ENCODE data around the gene PDE2A.

Gene PDE2A

DNA sequence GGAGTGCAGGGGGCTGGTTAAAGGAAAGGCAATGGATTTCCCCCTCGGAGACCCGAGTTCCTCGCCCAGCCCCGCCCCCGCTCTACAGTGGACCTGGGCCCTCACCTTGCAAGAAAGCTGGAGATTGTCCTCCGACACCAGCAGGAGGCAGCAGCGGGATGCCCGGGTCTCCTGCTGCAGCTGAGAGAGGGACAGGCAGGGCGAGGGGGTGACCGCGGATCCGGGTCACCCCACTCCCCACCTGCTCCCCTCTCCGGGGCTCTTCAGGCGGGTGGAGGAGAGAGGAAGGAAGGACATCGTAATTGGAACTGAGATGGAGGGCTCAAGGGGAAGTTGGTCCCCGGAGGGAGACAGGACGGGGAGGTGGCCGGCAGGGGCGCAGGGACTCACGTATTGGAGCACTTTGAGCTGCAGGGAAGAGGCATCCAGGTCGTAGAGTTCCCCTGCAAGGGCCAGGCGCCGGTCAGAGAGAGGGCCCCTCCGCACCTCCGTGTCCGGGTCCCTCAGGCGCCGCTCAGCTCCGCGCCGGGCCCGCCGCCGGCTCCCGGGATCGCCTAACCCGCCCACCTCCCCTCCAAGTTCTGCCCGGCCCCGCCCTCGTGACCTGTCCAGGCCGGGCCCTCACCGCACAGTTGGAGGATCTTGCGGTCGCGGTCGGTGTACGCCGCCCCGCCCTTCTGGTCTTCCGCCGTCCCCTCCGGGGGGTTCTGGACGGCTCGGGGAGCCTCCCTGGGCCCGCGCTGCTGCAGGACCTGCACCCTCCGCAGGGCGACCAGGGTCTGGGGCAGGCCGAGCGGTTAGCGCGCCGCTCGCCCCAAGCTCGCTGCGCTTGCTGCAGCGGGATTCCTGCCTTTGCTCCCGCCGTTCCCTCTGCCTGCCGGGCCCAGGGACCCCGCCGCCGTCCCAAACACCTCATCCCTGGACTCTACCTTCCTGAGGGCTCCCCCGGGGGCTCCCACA is 84.1 kb downstream of the PDE2A start:
- peak; percentile 12 for DNase-seq (ENCODE audit: low read depth)

DNA sequence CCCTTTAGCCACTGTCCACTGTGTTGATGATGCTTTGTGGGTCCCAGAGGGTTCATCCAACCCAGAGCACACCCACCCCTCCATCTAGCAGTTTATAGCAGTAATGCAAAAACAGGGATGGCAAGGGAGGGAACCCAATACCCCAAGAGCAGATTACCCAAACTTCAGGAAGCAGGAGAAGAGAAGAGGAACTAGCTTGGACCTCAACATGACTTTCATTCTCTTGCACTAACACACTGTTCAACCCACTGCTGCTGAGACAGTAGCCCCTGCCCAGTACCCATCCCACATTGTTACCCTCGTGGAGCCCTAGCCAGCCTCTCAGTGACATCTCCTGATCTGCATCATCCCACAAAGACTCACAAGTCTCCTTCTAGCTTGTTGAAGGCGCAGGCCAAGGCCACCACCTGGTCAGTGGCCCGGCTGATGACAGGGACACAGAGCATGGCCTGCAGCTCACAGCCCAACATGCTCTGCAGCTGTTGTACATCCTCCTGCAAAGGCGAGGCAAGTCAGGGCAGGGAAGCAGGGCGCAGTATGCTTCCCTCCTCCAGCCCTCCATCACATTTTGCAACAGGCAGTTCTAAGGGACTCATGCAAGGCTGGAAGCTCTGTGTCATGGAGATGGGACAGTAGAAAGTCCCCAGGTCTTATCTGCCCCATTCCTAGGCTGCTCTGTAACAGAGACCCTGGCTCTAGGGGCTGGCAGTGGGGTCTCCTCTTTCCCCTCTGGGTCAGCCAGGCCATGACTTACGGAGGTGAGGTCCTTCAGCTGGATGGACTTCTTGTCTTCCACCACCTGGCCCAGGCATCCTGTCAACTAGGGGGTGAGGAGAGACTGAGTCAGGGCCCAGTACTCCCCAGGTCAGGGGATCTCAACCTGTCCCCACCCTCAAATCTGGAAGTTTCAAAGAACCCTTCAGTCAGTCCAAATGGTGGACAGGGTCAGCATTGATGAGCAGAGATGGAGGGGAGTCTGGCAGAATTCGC is 85.5 kb downstream of the PDE2A start:
- DNase-seq (ENCODE audit: low read depth), result no peak

DNA sequence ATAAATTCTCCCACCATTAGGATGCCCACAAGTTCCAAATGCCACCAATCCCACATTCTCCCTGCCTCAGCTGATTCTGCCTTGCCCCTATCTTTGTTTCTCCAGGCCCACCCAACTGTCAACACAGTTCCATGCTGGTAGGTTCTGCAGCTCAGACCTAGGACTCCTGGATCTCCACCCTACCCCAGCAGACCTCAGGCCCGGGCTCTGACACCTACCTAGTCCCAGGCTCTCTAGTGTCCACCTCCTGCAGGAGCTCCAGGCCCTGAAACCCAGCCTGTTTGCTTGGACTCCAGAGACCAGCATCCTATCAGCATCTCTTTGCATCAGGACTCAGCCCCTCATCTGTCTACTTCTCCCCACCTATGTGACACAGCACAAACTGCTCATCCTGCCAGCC is 86.5 kb downstream of the PDE2A start:
- no peak for DNase-seq (ENCODE audit: low read depth)

DNA sequence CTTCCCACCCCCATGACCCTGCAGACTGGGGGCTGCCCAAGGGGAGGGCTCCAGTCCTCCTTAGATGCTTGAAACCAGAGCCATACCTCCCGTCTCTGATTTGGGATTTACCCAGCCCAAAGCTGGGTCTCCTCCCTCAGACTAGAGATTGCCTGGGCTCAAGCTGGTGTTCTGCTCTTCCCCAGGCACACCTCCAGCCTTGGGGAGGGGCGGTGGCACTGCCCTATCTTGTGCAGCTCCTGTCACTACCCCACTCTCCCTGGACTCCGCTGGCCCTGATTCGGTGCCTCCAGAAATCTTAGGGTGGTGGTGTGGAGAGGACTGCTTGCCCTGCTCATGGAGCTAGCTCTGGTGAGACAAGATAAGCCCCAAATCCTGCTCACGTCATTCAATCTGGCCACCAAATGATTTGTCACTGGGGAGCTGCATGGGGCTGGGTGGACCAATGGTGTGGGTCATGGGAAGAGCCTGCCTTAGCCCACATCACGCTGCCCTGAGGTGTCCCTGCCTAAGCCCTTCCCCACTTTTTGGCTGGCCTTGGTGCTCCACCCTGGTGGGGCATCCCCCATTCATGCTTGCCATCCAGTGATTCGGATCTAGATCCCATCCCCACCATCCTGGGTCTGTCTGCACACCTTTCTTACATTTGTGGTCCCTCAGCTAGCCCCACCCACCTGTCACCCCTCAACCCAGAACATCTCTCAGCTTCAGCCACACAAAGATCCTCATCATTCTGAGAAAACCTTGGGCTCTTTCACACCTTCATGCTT is 87.7 kb downstream of the PDE2A start:
- DNase-seq (ENCODE audit: low read depth), result no peak

DNA sequence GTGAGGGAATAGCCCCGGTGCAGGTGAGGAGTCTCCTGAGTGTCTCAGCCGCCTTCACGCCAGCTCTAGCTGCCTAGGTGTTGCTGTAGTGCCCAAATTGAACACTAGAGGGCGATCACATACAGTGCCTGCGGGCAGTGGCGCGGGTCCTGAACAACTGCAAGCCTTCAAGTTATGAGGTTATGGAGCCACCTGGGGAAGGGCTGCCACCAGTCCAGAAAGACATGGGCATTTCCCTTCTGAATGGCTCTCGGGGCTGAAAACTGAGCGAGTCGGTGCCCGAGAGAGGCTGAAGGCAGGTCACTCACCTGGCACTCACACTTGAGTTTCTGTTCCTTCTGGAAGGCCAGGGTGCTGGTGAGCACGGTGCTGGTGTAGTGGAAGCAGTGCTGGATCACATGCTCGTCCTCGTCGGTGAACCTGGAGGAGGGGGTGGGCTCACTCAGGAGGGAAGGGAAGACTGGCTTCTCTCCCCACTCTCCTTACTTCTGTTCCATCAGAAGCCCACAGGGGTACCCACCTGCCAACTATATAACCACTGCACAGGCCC is 88.4 kb downstream of the PDE2A start:
- peak; percentile 19 for DNase-seq (ENCODE audit: low read depth)

DNA sequence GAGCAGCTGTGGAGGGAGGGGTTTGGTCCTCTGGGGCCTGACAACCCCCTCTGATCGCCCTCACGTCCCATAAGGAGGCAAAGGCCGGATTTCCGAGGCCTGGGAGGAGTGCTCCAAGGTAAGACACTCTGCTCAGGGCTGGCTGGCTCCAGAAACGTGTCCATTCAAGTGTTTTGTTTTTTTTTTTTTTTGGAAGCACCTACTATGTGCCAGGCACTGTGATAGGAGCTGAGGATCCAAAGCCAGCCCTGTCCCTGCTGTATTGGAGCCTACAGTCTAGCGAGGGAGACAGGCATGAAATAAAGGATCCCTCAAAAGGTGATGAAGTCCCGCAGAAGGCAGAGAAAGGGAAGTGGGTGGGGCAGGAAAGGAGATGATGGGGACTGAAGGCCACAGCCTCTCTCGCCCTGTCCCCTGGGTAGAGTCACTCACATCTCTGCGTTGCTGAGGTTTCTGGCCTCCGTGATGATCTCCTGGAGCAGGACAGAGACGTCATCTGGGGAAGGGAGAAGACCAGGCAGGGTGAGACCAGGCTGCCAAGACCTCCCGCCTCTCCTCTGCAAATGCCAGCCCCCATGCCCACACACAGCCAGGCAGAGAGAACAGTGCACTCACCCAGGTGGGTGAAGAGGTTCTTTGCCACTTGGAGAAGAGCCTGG is 89.2 kb downstream of the PDE2A start:
- DNase-seq (ENCODE audit: low read depth), result no peak

DNA sequence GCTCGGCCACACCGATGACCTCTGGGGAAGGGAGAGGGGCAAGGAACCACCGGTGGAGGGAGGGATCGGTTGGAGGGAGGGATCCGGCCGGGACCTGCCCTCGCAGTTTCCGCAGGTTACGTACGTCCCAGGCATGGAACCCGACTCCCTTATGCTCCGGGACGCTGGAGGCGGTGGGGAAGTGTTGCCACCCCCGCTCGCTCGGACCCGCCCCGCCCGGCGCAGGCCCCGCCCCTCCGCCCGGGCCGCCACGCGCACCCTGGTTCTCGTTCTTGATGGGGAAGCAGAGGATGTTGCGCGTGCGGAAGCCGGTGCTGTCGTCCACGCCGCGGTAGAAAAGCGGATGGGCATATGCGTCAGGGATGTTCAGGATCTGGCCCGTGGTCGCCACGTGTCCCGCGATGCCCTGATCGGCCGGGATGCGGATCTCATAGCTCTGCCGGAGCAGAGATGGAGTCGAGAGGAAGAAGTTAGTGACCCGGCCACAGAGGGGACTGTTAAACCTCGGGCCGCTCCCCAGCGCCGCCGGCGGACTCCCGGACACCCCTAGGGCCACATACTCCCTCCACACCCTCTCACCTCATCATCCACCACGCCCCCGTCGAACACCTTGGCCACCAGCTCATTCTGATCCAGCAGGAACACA is 89.8 kb downstream of the PDE2A start:
- peak; percentile 27 for DNase-seq (ENCODE audit: low read depth)

DNA sequence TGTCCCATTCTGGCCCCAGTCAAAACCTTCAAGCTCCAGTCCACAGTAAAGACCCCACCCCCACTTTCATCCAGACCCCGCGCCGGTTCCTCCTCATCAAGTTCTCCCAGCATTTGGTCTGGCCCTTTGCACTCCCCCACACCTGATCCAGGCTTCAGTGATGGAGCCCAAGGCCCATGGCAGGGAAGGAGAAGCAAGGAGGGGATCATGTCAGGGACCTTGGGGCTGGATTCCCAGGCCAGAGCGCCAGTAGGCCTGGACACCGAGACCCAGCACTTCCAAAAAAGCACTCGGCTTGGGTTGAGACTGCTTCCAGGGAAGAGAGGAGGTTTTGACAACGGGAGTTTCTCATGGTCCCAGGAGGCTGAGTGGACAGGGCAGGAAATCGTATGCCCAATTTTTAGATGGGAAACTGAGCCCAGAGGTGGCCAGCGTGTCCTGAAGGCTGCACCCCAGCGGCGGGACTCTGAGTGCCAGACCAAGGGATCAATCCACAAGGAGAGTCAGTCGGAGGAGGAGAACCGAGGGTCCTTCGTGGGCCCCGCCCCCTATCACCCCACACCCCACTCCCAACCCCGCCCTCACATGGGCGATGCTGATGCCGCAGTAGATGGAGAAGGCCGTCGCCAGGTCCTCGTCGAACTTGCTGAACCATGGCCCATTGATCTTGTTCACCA is 90.5 kb downstream of the PDE2A start:
- no peak for DNase-seq (ENCODE audit: low read depth)

DNA sequence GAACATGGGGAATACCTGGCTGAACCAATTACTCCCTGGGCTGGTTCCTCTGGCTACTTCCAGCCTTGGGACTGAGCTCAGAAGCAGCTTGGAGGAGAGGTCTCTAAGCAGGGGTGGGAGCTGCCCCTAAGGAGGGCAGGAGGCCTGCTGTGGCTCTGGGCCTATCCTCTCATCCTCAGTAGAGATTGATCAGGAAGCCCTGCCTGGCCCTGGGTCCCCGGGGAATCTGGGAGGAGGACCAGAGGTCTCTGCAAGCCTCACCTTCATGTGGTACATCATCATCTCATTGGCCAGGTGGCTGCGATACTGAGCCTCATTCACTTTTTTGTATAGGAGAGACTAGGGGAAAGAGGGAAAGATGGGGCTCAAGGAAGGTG is 91.1 kb downstream of the PDE2A start:
- DNase-seq (ENCODE audit: low read depth), result no peak

DNA sequence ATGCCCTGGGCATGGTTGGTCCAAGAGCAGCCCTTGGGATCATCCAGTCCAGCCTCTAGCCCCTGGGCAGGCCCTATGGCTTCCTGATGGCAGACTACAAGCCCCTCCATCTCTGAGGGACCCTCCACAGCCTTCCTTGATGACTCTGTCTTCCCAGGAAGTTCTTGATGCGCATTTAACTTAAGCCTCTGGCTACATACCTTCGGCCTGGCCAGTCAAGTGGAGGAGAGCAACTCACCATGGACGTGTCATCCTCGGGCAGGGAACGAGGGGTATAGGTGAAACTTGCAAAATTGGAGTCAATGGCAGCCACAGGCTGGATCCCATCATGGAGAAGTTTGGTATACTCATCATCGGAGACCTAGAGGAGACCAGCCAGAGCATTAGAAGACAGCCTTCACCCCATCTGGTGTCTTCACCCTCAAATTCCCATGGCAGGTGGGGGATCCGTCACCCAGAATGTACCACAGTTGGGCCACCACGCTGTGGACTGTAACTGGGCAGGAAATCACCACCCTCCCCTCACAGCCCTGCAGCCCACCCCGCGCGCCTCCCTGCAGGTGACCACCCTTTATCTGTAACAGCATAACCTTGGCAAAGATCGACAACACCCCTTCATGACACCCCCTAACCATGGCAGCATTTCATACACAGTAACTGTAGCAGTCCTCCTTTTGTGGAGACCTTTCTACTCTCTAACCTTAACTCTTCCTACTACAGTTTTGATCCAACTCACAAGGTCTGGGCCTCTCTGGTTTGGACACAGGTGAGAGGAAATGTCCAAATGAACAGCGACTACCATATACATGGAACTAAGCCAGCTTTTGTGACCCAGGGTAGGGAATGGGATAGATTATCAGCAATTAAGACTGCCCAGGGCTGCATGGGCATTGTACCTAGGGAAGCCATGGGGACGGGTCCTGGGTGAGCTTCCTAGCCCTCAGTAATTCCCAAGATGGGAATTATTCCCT is 91.7 kb downstream of the PDE2A start:
- no peak for DNase-seq (ENCODE audit: low read depth)

DNA sequence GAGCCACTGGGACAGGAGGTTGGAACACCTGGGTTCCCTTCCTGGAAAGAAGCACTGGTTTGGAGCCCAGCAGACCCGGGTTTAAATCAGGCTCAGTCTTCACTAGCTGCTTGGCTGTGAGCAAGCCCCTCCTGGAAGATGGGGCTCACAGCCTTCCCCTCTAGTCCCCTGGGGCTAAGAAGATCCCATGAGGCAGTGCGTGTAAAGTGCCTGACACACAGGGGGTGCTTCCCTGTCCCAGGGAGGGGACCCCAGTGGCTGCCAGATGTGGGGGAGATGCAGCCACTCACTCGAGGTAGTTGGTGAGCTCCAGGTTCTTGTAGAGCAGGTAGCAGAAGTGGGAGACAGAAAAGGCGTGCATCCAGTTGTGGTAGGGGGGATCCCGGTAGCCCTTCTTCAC is 93.2 kb downstream of the PDE2A start:
- no peak for DNase-seq (ENCODE audit: low read depth)

DNA sequence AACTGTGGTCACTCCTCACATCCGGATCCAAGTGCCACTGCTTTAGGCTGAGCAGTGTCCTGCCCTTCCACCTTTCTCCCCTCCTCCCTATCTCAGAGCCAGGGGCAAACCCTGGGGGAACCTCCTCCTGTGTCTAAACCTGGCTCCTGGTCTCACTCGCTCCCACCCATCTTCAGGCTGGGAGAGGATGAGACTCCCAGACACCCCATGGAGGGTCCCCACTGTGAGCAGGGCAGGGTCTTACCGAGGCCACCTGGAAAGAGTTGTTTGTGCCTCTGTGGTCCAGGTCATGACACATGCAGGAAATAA is 93.6 kb downstream of the PDE2A start:
- DNase-seq (ENCODE audit: low read depth), result no peak

DNA sequence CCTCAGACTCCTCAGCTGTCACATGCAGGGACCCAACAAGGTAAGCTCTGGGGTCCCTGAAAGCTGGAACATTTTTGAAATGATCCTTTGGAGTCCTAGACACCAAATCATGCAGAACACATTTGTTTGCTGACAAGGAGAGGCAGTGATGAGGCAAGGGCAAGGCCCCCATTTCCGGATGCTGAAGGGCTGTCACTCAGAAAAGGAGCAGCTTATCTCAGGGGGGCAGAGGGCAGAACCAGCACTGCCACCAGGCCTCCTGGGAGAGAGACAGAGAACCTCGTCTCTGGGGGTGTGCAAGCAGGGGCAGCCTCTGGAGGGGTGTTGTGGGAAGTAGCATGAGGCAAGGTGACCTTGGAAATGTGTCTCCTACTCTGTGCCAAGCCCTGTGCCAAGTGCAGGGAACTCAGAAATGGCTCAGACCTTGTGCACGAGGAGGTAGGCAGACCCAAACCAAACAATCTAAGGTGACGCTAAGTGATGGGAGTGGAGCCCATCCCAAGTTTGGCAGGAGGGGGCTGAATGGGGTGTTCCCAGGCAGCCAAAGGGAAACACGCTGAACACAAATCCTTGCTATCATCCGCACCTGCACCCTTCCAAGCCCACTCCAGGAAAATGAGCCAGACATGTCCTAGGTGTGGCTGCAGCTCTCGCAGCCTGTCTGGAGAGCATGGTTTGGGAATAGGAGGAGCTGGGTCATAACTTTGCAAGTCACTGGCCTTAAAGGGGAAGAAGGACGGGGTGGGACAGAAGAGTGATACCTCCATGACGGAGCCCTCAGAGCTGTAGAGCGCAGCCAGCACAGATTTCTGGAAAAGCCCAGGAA is 94.2 kb downstream of the PDE2A start:
- DNase-seq (ENCODE audit: low read depth), result no peak

DNA sequence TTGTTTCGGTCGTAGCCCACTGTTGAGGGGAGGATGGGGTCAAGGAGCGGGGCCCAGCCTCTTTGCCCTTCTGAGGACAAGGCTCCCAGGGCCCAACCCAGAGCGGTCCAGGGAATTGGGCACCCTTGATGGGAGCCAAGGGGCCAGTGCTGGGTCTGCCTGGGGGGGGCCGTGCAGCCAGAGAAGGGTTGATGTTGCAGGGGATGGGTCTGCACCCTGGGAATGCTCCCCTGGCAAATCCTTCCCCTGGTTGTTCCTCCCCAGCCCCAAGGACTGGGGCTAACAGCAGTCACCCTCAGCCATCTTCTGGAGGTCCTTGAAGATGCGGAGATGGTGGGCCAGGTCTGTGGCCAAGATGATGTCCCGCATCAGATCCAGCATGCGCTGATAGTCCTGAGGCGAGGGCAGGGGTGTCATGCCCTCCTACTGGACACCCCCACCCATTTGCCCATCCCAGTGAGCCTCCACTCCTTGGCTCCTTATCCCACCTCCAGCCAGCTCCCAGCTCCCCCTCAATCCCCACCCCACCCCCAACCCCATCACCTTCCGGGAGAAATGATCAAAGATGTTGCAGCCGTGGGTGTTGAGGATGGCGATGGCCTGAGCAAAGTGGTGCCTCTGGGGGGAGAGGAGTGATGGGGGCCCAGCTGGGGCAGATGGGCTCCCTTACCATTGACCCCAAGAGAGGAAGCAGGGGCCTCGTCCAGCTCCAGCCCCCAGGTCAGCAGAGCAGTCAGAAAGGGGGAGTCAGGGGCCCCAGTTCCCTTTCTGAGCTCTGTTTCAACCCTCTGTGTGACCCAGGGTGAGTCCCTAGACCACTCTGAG is 95.0 kb downstream of the PDE2A start:
- DNase-seq (ENCODE audit: low read depth), result no peak

DNA sequence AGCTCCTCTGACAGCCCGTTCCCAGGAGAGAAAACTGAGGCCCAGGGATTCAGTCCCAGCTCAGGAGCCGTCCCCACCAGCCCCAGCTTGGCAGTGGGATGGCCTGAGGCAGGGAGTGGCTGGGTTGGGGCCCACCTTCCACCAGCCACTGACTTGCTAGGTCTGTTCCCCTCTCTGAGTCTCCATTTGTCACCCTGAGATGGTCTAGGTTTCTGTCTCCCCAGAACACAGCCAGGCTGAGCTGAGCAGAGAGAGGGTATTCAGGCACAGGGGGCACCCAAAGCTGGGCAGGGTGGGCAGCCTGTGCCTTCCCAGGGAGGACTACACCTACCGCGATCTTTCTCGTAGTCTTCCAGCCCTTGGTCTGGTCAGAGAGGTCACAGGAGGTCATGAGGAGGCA is 95.7 kb downstream of the PDE2A start:
- no peak for DNase-seq (ENCODE audit: low read depth)

DNA sequence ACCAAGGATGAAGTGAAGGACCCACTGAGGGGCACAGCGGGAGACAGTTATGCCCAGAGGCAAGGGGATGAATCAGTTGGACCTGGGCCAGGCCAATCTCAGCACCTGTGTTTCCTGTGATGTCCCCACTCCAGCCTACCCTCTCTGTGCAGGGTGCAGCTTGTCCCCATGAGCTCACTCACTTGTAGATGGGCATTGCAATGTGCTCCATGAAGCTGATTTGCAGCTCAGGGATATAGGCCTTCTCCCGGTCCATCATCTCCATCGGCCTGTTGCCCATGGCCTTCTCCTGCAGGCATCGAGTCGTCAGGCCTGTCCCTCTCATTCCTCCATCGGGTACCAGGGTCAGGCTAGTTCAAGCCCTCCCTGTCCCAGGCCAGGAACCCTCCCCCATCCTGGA is 96.2 kb downstream of the PDE2A start:
- DNase-seq (ENCODE audit: low read depth), result no peak

DNA sequence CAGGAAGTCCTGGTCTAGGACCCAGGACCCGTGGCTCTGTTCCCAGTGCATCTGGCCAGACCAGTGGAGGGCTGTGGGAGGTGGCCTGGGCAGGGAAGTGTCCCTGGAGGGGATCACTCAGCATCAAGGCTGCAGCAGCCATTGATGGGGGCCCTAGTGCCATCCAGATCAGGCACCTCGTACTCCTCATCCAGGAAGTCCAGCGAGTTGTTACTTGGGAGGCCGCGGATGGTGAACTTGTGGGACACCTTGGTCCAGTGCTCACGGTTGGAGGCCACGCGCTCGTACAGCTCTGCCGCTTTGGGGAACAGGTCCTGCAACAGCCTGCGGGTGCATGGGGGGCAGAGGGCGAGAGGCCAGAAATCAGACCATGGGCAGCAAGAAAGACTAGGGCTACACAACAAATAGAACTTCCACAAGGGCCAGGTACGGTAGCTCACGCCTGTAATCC is 96.9 kb downstream of the PDE2A start:
- no peak for DNase-seq (ENCODE audit: low read depth)
